Vagina (tissue), 2 donors: ENCODE measurements around the gene TAGAP.

Experiments
- POLR2A ChIP-seq, 2 donors: fragments of 450-650 bp; IDR thresholded peaks; one replicate each; pipeline ENCODE4 v1.6.1; 2017; ENCODE audit warnings: antibody characterized with exemption in 2 of 2, mild to moderate bottlenecking in 2 of 2, moderate library complexity in 2 of 2
- POLR2AphosphoS5 ChIP-seq, 2 donors: sonication (generic); formaldehyde crosslinking; IDR thresholded peaks; one replicate each; pipeline ENCODE4 v1.9.0; 2017; ENCODE audit warnings: antibody characterized with exemption in 2 of 2, mild to moderate bottlenecking in 2 of 2, low read depth in 1 of 2; ENCODE audit not compliant: insufficient read depth in 1 of 2
- TF ChIP-seq, protein P1 (sequence below), 3 experiments: fragments of 450-650 bp in 2 of 3; fragments of 200-600 bp in 1 of 3; sonication (generic) in 1 of 3; IDR thresholded peaks; one replicate each; pipeline ENCODE4 v1.5.1; 2017 to 2019; ENCODE audit warnings: antibody characterized with exemption in 3 of 3, mild to moderate bottlenecking in 2 of 3, moderate library complexity in 2 of 3

DNA sequence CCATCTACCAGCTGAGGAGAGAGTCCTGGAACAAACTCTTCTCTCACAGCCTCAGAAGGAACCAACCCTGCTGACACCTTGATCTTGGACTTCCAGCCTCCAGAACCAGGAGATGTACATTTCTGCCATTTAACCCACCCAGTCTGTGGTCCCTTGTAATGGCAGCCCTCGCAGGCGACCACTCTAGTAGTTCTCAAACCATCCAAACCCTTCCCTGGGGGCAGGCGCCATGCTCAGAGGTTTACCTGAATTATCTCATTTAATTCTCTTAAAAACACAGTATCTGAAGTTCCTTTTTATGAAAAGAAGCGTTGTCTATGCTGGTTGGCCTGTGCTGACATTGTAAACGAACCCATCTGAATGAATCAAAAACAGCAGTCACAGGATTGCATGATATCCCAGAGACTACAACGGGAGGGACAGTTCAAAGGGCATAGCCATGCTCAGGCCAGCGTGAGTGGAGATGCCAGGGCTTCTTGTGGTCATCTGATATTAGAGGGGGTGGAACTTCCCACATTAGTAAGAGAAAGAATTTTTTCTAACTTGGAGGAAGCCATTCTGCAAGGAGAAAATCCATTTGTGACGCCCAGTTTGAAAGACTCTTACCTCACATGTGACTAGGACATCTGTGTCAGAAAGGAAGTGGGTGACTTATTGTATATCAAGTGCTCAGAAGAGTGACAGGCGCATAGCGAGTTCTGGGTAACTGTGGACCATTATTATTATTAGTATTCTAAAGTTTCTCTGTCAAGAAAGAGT lies 17.2 kb upstream of the TAGAP start:
- TF ChIP-seq POLR2AphosphoS5 (IDR thresholded peaks at IDR 0.05; ENCODE audit: insufficient read depth in 1 of 2, low read depth in 1 of 2) (no peak), POLR2A (IDR thresholded peaks at IDR 0.05) (no peak)
- TF ChIP-seq, protein P1, sequence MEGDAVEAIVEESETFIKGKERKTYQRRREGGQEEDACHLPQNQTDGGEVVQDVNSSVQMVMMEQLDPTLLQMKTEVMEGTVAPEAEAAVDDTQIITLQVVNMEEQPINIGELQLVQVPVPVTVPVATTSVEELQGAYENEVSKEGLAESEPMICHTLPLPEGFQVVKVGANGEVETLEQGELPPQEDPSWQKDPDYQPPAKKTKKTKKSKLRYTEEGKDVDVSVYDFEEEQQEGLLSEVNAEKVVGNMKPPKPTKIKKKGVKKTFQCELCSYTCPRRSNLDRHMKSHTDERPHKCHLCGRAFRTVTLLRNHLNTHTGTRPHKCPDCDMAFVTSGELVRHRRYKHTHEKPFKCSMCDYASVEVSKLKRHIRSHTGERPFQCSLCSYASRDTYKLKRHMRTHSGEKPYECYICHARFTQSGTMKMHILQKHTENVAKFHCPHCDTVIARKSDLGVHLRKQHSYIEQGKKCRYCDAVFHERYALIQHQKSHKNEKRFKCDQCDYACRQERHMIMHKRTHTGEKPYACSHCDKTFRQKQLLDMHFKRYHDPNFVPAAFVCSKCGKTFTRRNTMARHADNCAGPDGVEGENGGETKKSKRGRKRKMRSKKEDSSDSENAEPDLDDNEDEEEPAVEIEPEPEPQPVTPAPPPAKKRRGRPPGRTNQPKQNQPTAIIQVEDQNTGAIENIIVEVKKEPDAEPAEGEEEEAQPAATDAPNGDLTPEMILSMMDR (IDR thresholded peaks at IDR 0.05): no peak
